VCaP (cell line): ENCODE results near the gene PRDM16.

Experiments used
- H3K27ac ChIP-seq: fragments of 450-650 bp; 2 replicates; pipeline ENCODE4 v1.5.1; 2017
- CTCF ChIP-seq: fragments of 450-650 bp; conservative IDR thresholded peaks from 2 replicates; pipeline ENCODE4 v1.5.1; 2017; ENCODE audit warnings: mild to moderate bottlenecking, moderate library complexity

Gene PRDM16

GRCh38 chr1:3472906-3473305 lies 403.9 kb downstream of the PRDM16 start:
- H3K27ac ChIP-seq = no peak overlapping the region
- TF ChIP-seq CTCF = no peak

- H3K27ac ChIP-seq = no peak overlapping the region
- TF ChIP-seq CTCF = no peak
Measured at GRCh38 chr1:3473381-3473844, 404.4 kb downstream of the PRDM16 start.

- TF ChIP-seq CTCF = no peak
Measured at GRCh38 chr1:3474016-3474415, 405.0 kb downstream of the PRDM16 start.

GRCh38 chr1:3474421-3474820 lies 405.4 kb downstream of the PRDM16 start:
- TF ChIP-seq CTCF = no peak
- no peak overlapping the region for H3K27ac ChIP-seq

More at GRCh38 chr1:3474016-3474415, 405.0 kb downstream of the PRDM16 start:
- no peak overlapping the region for H3K27ac ChIP-seq

GRCh38 chr1:3475839-3476573 lies 407.0 kb downstream of the PRDM16 start:
- H3K27ac ChIP-seq = no peak overlapping the region
- TF ChIP-seq CTCF = no peak

- TF ChIP-seq CTCF = no peak
- H3K27ac ChIP-seq = no peak overlapping the region
Measured at GRCh38 chr1:3476666-3477065, 407.7 kb downstream of the PRDM16 start.

GRCh38 chr1:3477241-3477995 lies 408.4 kb downstream of the PRDM16 start:
- no peak for TF ChIP-seq CTCF

More at GRCh38 chr1:3477241-3477995, 408.4 kb downstream of the PRDM16 start:
- H3K27ac ChIP-seq = no peak overlapping the region
